ENCODE data around the gene STK24.
A peak's percentile ranks its signal among the peaks of the same experiment; 100 is the strongest.
"Not testable (repeated sequence)": the region's sequence is repeated elsewhere in the genome, so short reads cannot be mapped to it uniquely, and the experiment has no call there.

STK24 gene

DNA sequence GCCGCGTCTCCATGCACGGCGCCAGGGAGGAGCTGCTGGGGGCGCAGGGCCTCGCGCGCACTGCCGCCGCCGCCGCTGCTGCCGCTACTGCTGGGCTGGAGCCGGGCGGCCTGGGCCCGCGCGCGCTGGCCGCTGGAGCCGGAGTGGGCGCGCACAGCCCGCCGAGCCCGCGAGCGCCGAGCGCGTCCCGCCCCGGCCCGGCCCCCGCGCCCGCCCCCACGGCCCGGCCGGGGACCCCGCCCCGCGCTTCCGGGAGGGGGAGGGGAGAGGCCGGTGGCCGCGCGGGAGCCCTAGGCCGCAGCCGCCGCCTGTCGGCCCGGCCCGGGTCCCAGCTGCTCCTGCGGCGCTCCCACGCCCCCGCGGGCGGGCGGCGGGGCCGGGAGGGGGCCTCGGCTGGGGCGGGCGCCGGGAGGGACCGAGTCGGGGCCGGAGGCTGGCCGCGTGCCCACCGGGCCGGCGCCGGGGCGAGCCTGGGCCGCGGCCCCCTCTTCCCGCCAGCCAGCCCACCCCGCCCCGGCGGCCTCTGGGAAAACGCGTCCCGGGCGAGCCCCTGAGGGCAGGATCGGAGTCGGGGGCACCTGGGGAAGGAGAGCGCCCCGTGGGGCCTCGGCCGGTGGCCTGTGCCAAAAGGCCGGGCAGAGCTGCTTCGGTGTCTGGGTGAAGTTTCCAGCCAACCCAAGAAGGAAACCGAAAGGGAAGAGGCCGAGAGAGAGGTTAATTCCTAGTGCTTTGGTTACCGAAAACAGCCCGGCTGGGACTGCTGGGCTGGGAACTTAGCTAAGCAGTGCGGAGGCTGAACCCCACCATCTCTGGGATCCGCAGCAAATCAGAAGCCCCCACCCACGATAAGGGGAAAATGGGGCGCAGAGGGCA lies at the start of gene STK24:
STK24 (minus strand) TSS at position 145 of the 873 bp plus-strand sequence. CDS start 321 bp downstream, outside the sequence.
- peak; percentile 21 for DNase-seq

DNA sequence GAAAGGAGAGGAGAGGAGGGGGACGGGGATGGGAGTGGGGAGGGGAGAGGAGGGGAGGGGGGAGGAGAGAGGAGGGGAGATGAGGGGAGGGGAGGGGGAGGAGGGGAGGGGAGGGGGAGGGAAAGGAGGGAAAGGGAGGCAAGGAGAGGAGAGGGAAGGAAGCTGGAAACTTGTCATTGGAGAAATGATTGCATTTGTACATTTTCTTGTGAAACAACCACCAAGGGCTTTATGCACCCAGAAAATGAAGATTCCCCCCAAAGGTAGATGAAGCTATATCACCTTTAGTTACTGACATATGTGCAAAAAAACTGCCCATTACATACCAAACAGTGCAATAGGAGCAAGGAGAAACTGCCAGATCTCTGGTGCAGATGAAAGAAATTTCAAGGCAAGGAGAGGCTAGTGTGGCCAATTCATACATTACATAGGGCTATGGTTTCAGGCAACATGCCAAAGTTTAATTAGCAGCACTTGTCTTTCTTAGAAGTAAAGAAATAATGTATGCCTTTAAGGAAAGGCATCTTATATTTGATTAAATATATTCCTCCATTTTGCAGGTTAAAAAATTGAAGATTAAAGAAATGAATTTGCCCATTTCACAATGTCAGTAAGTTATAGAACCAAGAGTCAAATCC lies 49.5 kb upstream of the STK24 start:
- no peak for DNase-seq

DNA sequence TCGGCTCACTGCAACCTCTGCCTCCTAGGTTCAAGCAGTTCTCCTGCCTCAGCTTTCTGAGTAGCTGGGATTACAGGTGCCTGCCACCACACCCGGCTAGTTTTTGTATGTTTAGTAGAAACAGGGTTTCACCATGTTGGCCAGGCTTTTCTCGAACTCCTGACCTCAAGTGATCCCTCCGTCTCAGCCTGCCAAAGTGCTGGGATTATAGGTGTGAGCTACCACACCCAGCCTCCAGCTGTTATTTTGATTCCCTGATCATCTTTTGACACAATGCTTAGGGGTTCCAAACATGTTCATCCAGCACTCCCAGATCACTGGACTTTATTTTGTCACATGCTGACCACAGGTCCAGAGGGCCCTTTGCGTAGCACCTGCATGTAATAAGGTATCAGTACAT lies 47.7 kb upstream of the STK24 start:
- DNase-seq: not testable (repeated sequence)

DNA sequence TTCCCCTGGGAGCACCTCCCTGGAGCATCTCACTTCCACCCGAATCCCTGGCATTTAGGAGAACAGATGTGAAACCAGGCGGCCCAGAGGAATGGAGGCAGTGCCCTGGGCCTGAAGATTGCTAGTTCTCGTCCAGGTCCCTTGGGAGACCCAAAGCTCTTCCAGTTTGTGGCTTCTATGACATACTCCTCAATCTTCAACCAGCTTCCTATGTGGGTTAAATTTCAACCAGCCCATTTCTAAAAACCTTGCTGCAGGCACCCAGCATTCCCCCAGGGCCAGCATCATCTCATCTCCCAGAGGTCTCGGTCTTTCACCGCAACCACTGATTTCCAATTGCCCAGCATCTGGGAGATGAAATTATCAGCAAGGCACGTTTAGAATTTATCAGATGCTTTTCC lies 46.0 kb upstream of the STK24 start:
- DNase-seq: no peak

DNA sequence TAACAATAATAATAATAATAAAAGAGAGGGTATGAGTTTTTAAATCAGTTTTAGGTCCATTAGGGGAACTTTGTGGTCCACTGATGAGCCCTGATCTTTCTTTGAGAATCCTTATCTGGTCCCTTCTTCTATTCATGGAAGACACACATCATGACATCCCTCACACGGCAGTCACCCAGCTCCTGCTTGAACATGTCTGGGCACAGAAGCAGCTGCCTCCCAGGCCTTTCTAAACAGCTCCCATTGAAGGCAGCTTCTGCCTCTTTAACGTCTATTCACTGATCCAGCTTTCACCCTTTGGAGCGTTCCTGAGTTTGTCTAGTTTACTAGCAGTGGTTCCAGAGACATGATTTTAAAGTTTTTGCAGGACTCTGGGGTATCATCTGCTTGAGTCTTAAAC lies 42.6 kb upstream of the STK24 start:
- DNase-seq: no peak

DNA sequence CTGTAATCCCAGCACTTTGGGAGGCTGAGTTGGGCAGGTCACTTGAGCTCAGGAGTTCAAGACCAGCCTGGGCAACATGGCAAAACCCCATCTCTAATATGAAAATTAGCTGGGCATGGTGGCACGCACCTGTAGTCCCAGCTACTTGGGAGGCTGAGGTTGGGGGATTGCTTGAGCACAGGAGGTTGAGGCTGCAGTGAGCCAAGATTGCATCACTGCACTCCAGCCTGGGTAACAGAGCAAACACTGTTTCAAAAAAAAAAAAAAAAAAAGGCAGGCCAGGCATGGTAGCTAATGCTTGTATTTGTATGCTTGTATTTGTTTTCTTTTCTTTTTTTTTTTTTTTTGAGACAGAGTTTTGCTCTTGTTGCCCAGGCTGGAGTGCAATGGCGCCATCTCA lies 38.7 kb upstream of the STK24 start:
- DNase-seq: not testable (repeated sequence)

DNA sequence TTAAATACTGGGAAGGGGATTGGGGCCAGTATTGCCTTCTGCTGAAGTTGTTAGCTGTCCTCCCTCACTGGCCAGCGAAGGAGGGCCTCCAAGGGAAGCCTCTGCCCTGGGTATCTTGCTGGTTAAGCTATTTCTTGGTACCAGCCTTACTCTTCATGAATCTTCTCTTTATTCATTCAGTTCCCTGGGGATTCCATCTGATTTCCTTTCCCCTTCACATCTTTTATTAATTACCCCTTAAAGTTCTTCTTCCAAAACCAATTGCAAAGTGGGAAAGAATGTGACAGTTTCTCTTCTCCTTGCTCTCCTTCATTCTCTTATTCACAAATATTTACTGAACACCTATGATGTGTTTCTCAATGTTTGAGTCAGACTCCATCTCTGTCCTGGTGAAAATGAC lies 36.7 kb upstream of the STK24 start:
- DNase-seq: no peak

DNA sequence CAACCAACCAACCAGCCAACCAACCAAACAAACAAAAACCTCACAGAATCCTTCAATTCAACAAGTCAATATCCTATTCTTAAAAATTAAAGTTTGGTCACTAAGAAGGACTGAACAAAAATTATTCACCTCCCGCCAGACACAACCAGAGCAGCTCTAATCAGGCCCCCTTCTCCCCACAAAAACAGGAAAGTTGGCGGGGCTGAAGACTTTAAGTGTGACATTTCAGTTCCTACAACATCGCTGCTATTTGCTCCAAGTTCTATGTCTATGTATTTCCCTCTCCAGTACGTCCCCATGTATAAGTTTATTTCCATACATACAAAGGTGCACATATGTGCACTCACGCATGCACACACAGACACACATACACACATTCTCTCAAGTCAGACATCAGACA lies 32.8 kb upstream of the STK24 start:
- no peak for DNase-seq

DNA sequence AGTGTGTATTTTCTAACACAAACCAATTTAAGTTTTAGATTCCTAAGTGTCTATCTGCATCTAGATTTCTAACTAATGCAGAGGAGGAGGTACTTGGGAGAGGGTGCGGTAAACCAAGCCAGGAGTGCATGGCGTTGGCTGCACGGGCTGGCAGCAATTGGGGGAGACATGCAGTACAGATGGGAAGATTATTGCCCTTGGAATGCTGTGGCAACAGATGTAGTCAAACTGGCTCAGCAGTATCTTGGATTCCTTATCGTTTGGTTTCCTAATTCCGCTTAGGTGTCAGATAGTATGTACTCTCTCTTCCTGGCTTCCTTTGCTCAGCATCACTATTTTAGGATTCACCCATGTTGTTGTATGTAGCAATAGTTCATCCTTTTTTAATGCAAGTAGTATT lies 29.4 kb upstream of the STK24 start:
- DNase-seq: no peak

DNA sequence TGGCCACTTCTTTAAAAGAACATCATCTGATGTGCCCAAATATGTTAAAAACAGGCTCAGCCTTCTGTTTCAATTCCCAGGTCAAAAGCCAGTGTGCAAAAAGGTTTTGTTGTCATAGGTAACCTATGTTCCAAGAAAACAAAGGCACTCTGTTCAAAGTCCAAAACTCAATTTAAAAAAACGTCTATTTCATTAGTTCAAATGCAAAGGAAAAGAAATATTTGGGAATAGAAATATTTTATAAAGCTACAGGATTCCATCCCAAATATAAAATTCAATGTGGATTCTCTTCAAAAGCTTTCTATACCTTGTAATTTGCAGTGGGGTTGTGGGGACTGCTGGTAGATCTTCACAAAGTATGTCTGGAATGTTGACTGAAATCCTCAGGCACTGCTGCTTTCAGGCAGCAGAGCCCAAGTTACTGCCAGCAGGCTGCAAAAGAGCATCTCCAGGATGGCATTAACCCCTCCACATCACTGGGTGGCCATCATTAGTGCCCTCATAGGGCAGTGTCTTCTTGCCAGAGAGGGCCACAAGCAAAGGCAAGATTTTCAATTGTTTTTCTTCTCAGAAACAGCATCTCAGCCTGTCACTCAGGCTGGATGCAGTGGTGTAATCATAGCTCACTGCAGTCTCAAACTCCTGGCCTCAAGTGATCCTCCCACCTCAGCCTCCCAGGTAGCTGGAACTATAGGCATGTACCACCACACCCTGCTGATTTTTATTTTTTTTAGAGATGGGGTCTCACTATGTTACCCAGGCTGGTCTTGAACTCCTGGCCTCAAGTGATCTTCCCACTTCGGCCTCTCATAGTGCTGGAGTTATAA lies 22.8 kb upstream of the STK24 start:
- no peak for DNase-seq

DNA sequence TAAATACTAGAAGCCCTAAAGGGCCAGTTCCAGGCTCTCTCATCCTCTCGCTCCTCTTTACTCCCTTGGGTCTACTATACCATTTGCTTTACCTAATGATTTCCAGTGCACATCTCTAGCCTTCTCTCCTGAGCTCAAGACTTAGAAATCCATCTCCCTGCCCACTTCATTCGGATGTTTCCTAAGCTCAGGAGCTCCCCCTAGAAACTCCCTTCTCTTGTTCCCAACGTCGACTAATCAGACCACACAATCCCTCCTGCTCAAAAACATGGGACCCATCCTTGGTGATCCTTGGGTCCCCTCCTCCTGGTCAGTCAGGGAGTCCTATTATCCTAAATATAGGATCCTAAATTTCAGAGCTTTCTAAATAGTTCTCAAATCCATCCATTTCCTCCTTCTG lies 21.1 kb upstream of the STK24 start:
- no peak for DNase-seq

DNA sequence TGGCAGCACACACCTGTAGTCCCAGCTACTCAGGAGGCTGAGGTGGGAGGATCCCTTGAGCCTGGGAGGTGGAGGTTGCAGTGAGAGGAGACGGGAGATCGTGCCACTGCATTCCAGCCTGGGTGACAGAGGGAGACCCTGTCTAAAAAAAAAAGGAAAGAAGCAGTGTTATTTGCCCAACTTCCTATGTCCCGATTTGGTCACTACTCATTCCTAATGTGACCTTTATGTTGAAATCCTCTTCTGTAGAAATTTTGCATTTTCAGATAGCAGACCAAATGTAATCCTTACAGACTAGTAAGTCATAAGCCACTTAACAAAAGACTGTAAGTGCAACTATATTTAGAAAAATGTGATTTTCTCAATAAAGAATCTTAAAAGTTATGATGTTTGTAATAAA lies 18.2 kb upstream of the STK24 start:
- DNase-seq: no peak

DNA sequence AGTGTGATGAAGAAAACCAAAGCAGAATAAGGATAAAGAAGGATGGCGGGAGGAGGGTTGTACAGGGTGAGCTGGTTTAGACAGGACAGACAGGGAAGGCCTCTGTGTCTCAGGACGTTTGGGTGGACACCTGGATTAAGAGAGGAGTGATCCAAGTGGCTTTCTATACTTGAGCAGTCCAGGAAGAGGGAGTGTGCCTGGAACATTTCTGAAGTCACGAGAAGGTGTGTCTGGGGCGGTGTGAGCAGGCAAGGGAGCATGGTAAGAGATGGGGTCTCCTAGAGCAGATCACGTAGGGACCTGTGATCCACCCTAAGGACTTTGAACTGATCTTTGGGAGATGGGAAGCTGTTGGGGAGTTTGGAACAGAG lies 15.4 kb upstream of the STK24 start:
- DNase-seq: no peak

DNA sequence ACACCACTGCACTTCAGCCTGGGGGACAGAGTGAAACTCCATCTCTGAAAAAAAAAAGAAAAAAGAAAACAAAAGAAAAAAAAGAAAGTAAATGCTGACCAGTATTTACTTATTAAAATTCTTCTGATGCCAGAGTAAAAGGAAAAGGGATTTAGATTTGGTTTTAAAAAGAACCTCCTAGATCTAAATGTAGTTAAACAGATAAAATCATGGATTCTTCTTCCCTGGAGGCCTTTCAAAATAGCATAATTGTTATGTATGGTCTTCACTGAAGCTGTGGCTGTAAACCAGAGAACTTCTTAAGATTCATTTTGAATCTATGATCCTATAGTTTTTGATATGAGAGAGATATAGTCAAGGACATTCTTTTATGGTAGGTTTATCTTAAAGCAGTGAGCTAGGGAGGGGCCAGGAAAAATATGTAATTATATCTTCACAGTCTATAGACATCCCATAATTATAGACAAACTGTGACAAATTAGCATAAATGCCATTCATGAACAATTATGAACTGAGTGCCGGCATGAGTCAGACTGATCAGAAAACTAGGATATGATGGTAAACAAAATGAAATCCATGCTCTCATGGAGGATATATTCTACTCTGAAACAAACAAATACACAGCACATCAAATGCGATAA lies 14.9 kb upstream of the STK24 start:
- no peak for DNase-seq

DNA sequence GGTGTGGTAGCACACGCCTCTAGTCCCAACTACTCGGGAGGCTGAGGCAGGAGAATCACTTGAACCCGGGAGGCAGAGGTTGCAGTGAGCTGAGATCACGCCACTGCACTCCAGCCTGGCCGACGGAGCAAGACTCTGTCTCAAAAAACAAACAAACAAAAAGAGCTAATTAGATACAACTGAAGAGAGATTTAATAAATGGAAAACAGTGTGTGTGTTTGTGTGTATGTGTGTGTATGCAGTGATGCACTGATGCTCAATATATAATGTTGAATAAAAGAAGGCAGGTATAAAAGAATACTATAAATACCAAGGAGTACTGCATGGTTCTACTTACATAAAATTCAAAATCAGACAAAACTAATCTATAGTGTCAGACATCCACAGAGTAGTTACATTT lies 13.6 kb upstream of the STK24 start:
- not testable (repeated sequence) for DNase-seq

DNA sequence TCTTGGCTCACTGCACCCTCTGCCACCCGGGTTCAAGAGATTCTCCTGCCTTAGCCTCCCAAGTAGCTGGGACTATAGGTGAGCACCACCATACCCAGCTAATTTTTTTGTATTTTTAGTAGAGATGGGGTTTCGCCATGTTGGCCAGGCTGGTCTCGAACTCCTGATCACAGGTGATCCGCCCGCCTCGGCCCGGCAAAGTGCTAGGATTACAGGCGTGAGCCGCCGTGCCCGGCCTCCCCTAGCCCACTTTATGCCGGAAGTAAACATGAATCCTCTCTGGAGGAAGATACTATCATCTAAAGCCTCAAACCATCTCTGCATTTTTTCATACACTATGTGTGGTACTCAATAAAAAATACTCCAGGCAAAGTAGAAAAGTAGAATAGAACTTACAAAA lies 12.6 kb upstream of the STK24 start:
- DNase-seq: not testable (repeated sequence)

DNA sequence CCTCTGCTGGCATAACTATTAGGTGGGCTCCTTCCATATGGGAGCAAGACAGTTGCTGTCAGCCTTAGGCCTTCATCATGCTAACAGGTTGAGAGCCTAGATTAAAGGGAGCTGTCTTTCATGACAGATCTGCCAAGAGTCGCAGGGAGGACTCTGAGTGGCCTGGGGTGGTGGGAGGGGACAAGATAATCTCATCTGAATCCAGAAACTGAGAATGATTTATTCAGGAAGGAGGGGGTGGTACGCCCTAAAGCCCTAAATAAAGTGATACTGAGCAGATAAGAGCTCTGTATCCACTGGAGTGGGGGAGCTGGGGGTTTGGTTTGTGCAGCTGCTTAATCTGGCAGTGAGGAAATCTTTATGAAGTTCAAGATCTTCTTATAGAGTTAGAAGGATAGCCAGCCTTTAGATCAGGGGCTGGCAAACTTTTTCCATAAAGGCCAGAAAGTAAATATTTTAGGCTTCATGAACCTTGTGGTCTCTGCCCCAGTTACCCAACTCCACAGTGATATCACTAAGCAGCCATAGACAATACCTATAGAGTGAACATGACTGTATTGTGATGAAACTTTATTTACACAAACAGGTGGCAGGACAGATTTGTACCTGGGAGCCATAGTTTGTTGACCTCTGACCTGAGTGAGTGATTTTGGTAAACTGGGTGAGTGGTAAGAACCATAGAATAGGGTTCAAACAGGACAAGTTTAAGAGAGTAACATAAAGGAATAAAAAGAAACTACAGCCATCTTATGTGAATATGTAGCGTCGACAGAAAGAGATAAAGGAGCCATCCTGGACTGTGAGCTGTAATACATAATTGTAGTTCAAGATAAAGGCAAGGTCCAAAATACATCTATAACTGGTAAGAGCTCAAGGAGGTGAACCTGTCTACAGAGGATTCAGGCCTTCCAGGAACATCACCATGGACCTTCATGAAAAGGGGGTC lies 9.8 kb upstream of the STK24 start:
- no peak for DNase-seq

DNA sequence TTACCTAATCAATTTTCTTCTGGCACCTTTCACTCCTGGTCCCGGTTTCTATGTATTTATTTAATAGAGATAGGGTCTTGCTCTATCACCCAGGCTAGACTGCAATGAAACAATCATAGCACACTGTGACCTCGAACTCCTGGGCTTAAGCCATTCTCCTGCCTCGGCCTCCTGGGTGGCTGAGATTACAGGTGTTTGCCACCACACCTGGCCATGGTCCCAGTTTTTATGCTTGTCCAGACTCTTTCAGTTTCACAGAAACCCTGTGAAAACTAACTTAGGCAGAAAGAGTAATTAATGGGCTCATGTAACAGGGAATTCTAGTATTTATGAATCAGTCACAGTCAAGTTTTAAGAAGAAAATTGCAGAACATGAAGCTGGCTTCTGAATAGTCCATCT lies 9.0 kb upstream of the STK24 start:
- no peak for DNase-seq

DNA sequence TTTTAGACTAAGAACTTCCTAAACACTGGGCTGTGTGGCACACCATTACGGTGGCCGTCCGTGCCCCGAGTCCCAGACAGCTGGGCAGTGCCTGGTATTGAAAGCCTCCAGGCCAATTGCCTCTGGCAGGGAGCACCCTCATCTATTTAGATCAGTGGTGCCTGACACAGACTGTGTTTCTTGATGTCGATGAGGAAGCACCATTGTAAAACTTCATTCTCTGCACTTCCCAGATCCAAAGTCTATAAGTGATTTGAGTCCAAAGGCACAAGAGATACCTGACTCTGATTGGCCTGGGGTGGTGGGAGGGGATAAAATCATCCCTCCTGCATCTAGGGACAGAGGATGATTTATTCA lies 8.5 kb upstream of the STK24 start:
- no peak for DNase-seq

DNA sequence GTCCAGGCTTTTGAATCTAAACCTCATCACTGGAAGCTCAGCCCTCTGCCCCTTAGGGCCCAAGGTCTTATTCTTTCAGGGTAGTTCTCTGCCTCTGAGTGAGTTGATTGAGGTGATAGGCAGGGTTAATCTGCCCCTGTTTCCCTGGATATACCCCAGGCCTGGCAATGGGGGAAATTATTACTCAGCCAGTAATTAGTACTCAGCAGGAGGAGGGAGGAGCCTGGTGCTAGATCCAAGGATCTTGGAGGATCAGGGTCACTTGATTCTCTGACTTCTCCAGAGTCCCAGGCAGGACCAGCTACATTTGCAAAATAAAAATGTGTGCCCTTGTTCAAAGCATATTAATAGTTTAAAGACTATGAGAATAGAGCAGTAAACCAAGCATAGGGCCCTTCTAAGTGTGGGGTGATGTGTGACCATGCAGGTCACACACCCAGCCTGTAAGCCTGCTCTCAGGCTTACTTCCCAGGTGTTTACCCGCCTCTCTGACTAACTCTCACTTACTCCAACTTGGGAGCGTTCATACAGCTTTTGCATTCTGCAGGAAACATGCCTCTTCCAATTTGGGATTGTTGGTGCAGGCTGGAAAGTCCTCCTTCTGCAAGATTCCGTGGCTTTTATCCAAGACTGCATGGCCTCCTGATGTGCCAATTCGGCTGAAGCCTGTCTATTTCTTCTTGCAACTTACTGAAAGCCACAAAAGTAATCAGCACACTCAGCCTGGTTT lies 7.9 kb upstream of the STK24 start:
- no peak for DNase-seq

DNA sequence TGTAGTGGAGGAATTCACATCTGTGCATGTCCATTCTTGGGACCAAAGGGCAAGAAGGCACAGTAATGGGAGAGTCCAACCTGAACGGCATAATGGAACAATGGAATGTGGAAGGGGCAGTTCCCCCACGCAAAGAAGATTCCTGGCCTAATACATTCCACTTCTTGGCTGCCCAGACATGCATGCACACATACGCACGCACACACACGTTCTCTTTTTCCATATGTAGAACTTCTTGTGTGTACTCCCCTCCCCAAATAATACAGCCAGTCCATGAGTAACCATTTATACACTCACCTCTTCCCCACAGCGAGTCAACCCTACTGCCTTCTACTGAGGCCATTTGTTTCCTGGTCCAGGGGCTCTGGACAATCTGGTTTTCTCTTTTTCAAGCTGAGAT lies 6.0 kb upstream of the STK24 start:
- no peak for DNase-seq
